Ishikawa (cell line): Measurements from ENCODE around the gene C1orf115.

ENCODE experiments used
- FOXM1 ChIP-seq: IDR thresholded peaks from 2 replicates; pipeline ENCODE4 v1.6.1; 2012; ENCODE audit warnings: low read depth, borderline replicate concordance
- MAX ChIP-seq: IDR thresholded peaks from 2 replicates; pipeline ENCODE4 v1.6.1; 2012
- TAF1 ChIP-seq: IDR thresholded peaks from 2 replicates; pipeline ENCODE4 v1.6.1; 2012; ENCODE audit warnings: low read depth, mild to moderate bottlenecking
- TCF12 ChIP-seq: IDR thresholded peaks from 2 replicates; pipeline ENCODE4 v1.6.1; 2012; ENCODE audit warnings: low read depth
- TEAD4 ChIP-seq: IDR thresholded peaks from 2 replicates; pipeline ENCODE4 v1.6.1; 2012
- YY1 ChIP-seq: IDR thresholded peaks from 2 replicates; pipeline ENCODE4 v1.6.1; 2012; ENCODE audit warnings: low read depth
- TF ChIP-seq, protein P1 (sequence below): IDR thresholded peaks from 2 replicates; pipeline ENCODE4 v1.6.1; 2012; ENCODE audit warnings: low read depth, mild to moderate bottlenecking

- TF ChIP-seq FOXM1 = no peak
- TF ChIP-seq TEAD4 = no peak
- TF ChIP-seq, protein P1, sequence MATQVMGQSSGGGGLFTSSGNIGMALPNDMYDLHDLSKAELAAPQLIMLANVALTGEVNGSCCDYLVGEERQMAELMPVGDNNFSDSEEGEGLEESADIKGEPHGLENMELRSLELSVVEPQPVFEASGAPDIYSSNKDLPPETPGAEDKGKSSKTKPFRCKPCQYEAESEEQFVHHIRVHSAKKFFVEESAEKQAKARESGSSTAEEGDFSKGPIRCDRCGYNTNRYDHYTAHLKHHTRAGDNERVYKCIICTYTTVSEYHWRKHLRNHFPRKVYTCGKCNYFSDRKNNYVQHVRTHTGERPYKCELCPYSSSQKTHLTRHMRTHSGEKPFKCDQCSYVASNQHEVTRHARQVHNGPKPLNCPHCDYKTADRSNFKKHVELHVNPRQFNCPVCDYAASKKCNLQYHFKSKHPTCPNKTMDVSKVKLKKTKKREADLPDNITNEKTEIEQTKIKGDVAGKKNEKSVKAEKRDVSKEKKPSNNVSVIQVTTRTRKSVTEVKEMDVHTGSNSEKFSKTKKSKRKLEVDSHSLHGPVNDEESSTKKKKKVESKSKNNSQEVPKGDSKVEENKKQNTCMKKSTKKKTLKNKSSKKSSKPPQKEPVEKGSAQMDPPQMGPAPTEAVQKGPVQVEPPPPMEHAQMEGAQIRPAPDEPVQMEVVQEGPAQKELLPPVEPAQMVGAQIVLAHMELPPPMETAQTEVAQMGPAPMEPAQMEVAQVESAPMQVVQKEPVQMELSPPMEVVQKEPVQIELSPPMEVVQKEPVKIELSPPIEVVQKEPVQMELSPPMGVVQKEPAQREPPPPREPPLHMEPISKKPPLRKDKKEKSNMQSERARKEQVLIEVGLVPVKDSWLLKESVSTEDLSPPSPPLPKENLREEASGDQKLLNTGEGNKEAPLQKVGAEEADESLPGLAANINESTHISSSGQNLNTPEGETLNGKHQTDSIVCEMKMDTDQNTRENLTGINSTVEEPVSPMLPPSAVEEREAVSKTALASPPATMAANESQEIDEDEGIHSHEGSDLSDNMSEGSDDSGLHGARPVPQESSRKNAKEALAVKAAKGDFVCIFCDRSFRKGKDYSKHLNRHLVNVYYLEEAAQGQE = no peak
- no peak for TF ChIP-seq MAX
- no peak for TF ChIP-seq TAF1
- no peak for TF ChIP-seq TCF12
- TF ChIP-seq YY1 = no peak
These were observed 17.0 kb downstream of the C1orf115 start for GRCh38 chr1:220707160-220707559.
